Activated T-cell treated with anti-CD3 and anti-CD28 coated beads, Interleukin-2, amount 50 U/mL, for 72 hours (primary cell): ENCODE data around the gene EPHB3. TPM values are rescaled to one million over a fixed set of nuclear protein-coding genes. Genes with fewer than 3 reads are reported as not detected.
A peak's percentile ranks its signal among the peaks of the same experiment; 100 is the strongest.

Experiments
- ATAC-seq, 2 donors: fragments of 150-1000 bp; cut with Tn5 transposase; replicated peaks in 1 of 2; 2 replicates each; pipeline ENCODE4 v1.10.0; 2021; ENCODE audit warnings: moderate library complexity in 2 of 2, mild to moderate bottlenecking in 1 of 2
- DNase-seq, 2 donors: peaks; one replicate each; pipeline ENCODE4 v3.0.0; 2021 to 2022; ENCODE audit warnings: mixed read lengths in 1 of 2
- H3K27ac Mint-ChIP-seq: one replicate; pipeline ENCODE4 v1.8.0; 2022; ENCODE audit warnings: mild to moderate bottlenecking, moderate library complexity, mixed read lengths
- H3K27me3 Mint-ChIP-seq: one replicate; pipeline ENCODE4 v1.8.0; 2022; ENCODE audit warnings: low read depth, mixed read lengths
- H3K36me3 Mint-ChIP-seq, 2 donors: one replicate each; pipeline ENCODE4 v1.8.0; 2022; ENCODE audit warnings: mixed read lengths in 2 of 2, mild to moderate bottlenecking in 1 of 2; ENCODE audit not compliant: insufficient read depth in 2 of 2
- H3K4me1 Mint-ChIP-seq: one replicate; pipeline ENCODE4 v1.8.0; 2022; ENCODE audit warnings: low read depth, mixed read lengths
- H3K4me3 Mint-ChIP-seq, 2 donors: one replicate each; pipeline ENCODE4 v1.8.0; 2022; ENCODE audit warnings: mild to moderate bottlenecking in 2 of 2, mixed read lengths in 2 of 2, moderate library complexity in 2 of 2
- H3K9me3 Mint-ChIP-seq, 2 donors: one replicate each; pipeline ENCODE4 v1.8.0; 2022; ENCODE audit warnings: mixed read lengths in 2 of 2
- total RNA-seq, 2 donors: library from RNA; stranded (reverse); gene quantifications; one replicate each; pipeline ENCODE4 v1.2.3, GENCODE V29; 2022

The EPHB3 gene
- total RNA-seq, 2 donors from 2014 or later = 0.12 to 0.50 TPM

- Mint-ChIP-seq H3K4me3 (no peak overlapping the region), H3K9me3 (no peaks in the 10 kb centered on the region), H3K4me1 (peaks cover 16% of the 10 kb centered on the region), H3K36me3 (no peaks in the 10 kb centered on the region), H3K27ac (no peak overlapping the region), H3K27me3 (peaks cover 58% of the 10 kb centered on the region)
- ATAC-seq (no peak), DNase-seq (peak in 1 of 2 donors; percentile 16)
These were observed 2.0 kb downstream of the EPHB3 start for GRCh38 chr3:184563561-184563925.

GRCh38 chr3:184563941-184564684, 2.5 kb downstream of the EPHB3 start:
- Mint-ChIP-seq H3K9me3 (no peaks in the 10 kb centered on the region), H3K4me1 (peaks cover 16% of the 10 kb centered on the region), H3K27ac (no peak overlapping the region), H3K4me3 (no peak overlapping the region), H3K27me3 (peaks cover 56% of the 10 kb centered on the region), H3K36me3 (no peaks in the 10 kb centered on the region)
- DNase-seq = no peak
- no peak for ATAC-seq

- Mint-ChIP-seq H3K27me3 (peaks cover 59% of the 10 kb centered on the region), H3K4me1 (peaks cover 16% of the 10 kb centered on the region), H3K4me3 (no peak overlapping the region), H3K9me3 (no peaks in the 10 kb centered on the region), H3K27ac (no peak overlapping the region), H3K36me3 (no peaks in the 10 kb centered on the region)
- ATAC-seq = no peak
- no peak for DNase-seq
These were observed 3.2 kb downstream of the EPHB3 start for GRCh38 chr3:184564685-184565385.

- H3K9me3 Mint-ChIP-seq = no peaks in the 10 kb centered on the region
- ATAC-seq (no peak), DNase-seq (no peak)
- H3K4me3 Mint-ChIP-seq = no peak overlapping the region
- peaks cover 62% of the 10 kb centered on the region for H3K27me3 Mint-ChIP-seq
- H3K4me1 Mint-ChIP-seq = peaks cover 11% of the 10 kb centered on the region
- H3K27ac Mint-ChIP-seq = no peak overlapping the region
- no peaks in the 10 kb centered on the region for H3K36me3 Mint-ChIP-seq
These were observed 4.0 kb downstream of the EPHB3 start for GRCh38 chr3:184565421-184566211.

- Mint-ChIP-seq H3K4me1 (no peaks in the 10 kb centered on the region), H3K9me3 (no peaks in the 10 kb centered on the region), H3K27ac (no peak overlapping the region), H3K36me3 (no peaks in the 10 kb centered on the region), H3K4me3 (no peak overlapping the region), H3K27me3 (peaks cover 58% of the 10 kb centered on the region)
- no peak for DNase-seq
- ATAC-seq = no peak
These were observed 5.1 kb downstream of the EPHB3 start for GRCh38 chr3:184566441-184567414.

- H3K4me1 Mint-ChIP-seq = no peaks in the 10 kb centered on the region
- peaks cover 55% of the 10 kb centered on the region for H3K27me3 Mint-ChIP-seq
- H3K27ac Mint-ChIP-seq = no peak overlapping the region
- ATAC-seq (no peak), DNase-seq (no peak)
- no peaks in the 10 kb centered on the region for H3K36me3 Mint-ChIP-seq
- peak overlapping the region; percentile 52 to 60 for H3K4me3 Mint-ChIP-seq
- no peaks in the 10 kb centered on the region for H3K9me3 Mint-ChIP-seq
These were observed 6.5 kb downstream of the EPHB3 start for GRCh38 chr3:184567946-184568559.

- DNase-seq (no peak), ATAC-seq (no peak)
- Mint-ChIP-seq H3K27me3 (peaks cover 51% of the 10 kb centered on the region), H3K36me3 (no peaks in the 10 kb centered on the region), H3K4me1 (no peaks in the 10 kb centered on the region), H3K4me3 (peak overlapping the region; percentile 52 to 60), H3K27ac (no peak overlapping the region), H3K9me3 (no peaks in the 10 kb centered on the region)
These were observed 7.0 kb downstream of the EPHB3 start for GRCh38 chr3:184568560-184568923.

GRCh38 chr3:184568924-184569829, 7.6 kb downstream of the EPHB3 start:
- Mint-ChIP-seq H3K27me3 (peaks cover 44% of the 10 kb centered on the region), H3K4me1 (no peaks in the 10 kb centered on the region), H3K9me3 (no peaks in the 10 kb centered on the region), H3K27ac (no peak overlapping the region), H3K4me3 (peak overlapping the region; percentile 60 to 68), H3K36me3 (no peaks in the 10 kb centered on the region)
- peak; percentile 36 to 40 for DNase-seq
- peak; percentile 47 to 54 for ATAC-seq

GRCh38 chr3:184570035-184570434, 8.4 kb downstream of the EPHB3 start:
- Mint-ChIP-seq H3K9me3 (no peaks in the 10 kb centered on the region), H3K4me3 (peak overlapping the region; percentile 60 to 68), H3K27ac (no peak overlapping the region), H3K27me3 (peaks cover 36% of the 10 kb centered on the region), H3K4me1 (no peaks in the 10 kb centered on the region), H3K36me3 (no peaks in the 10 kb centered on the region)
- ATAC-seq = no peak
- DNase-seq = no peak

GRCh38 chr3:184570489-184570888, 8.9 kb downstream of the EPHB3 start:
- Mint-ChIP-seq H3K9me3 (no peaks in the 10 kb centered on the region), H3K27ac (no peak overlapping the region), H3K4me3 (no peak overlapping the region), H3K27me3 (peaks cover 31% of the 10 kb centered on the region), H3K36me3 (no peaks in the 10 kb centered on the region), H3K4me1 (no peaks in the 10 kb centered on the region)
- no peak for DNase-seq
- no peak for ATAC-seq

GRCh38 chr3:184571750-184572377, 10.3 kb downstream of the EPHB3 start:
- ATAC-seq (no peak), DNase-seq (no peak)
- H3K9me3 Mint-ChIP-seq = no peaks in the 10 kb centered on the region
- H3K27ac Mint-ChIP-seq = no peak overlapping the region
- H3K36me3 Mint-ChIP-seq = no peaks in the 10 kb centered on the region
- H3K4me3 Mint-ChIP-seq = no peak overlapping the region
- H3K27me3 Mint-ChIP-seq = peaks cover 31% of the 10 kb centered on the region
- no peaks in the 10 kb centered on the region for H3K4me1 Mint-ChIP-seq
